Effector memory CD4-positive, alpha-beta T cell (primary cell): ENCODE measurements around the gene DGCR2.
"Not testable (repeated sequence)": the region's sequence is repeated elsewhere in the genome, so short reads cannot be mapped to it uniquely, and the experiment has no call there.

Experiments
- DNase-seq, 3 donors: peaks; one replicate each; pipeline ENCODE4 v3.0.0-alpha.2; 2020
- H3K27ac ChIP-seq: 2 replicates; pipeline ENCODE4 v1.7.0; 2013; ENCODE audit warnings: mild to moderate bottlenecking, low read length, moderate library complexity; ENCODE audit not compliant: insufficient read depth, poor library complexity, severe bottlenecking
- H3K27me3 ChIP-seq: replicated peaks from 2 replicates; pipeline ENCODE4 v1.7.0; 2013; ENCODE audit warnings: mild to moderate bottlenecking, low read length; ENCODE audit not compliant: insufficient read depth, control insufficient read depth, poor library complexity, severe bottlenecking
- H3K36me3 ChIP-seq: 2 replicates; pipeline ENCODE4 v1.7.0; 2013; ENCODE audit warnings: mild to moderate bottlenecking, low read length, moderate library complexity; ENCODE audit not compliant: control insufficient read depth, insufficient read depth
- H3K4me1 ChIP-seq: 2 replicates; pipeline ENCODE4 v1.7.0; 2013; ENCODE audit warnings: low read length, mild to moderate bottlenecking; ENCODE audit not compliant: control insufficient read depth, insufficient read depth, poor library complexity, severe bottlenecking
- H3K4me3 ChIP-seq: 2 replicates; pipeline ENCODE4 v1.7.0; 2013; ENCODE audit warnings: low read length, low read depth, mild to moderate bottlenecking; ENCODE audit not compliant: insufficient read depth, poor library complexity, severe bottlenecking
- H3K9me3 ChIP-seq: 2 replicates; pipeline ENCODE4 v1.7.0; 2013; ENCODE audit warnings: mild to moderate bottlenecking, low read length, moderate library complexity; ENCODE audit not compliant: control insufficient read depth

Gene DGCR2

GRCh38 chr22:19032156-19032785, 89.9 kb downstream of the DGCR2 start:
- H3K9me3 ChIP-seq, H3K36me3 ChIP-seq, H3K4me3 ChIP-seq, H3K4me1 ChIP-seq, H3K27ac ChIP-seq, H3K27me3 ChIP-seq, DNase-seq: not testable (repeated sequence)

GRCh38 chr22:19030889-19031252, 91.3 kb downstream of the DGCR2 start:
- not testable (repeated sequence) for DNase-seq, H3K4me3 ChIP-seq, H3K4me1 ChIP-seq, H3K36me3 ChIP-seq, H3K27ac ChIP-seq, H3K9me3 ChIP-seq, H3K27me3 ChIP-seq

DNA sequence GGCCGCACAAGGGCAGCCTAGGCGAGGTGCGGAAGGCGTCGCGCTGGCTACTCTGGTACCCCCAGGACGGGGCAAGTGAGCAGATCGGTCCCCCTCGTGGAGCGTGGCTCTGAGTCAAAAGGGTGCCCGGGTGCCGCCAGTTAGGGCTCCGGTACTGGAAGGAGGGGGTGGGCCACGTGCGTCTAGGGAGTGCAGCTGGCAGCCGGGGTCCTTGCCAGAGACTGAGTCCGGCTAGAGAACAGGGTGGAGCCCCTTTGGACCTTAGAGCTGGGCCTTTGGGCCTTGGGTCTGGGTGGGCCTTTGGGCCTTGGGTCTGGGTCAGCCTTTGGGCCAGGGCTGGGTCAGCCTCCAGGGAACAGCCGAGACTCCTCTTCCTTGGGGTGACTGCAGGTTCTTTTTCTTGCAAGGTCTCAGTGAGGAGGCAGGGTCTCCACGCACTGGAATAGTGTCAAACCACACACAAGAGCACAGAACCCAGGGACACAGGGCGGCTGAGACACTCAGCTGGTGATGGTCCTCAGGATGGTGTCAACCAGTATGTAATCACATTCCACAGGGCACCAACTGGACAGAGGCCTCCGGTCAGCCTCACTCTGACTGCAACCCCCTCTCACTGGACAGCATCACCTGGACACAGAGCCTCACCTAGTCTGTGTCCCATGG, 91.9 kb downstream of the DGCR2 start:
- H3K9me3 ChIP-seq, DNase-seq, H3K27me3 ChIP-seq, H3K27ac ChIP-seq, H3K4me1 ChIP-seq, H3K36me3 ChIP-seq, H3K4me3 ChIP-seq: not testable (repeated sequence)

DNA sequence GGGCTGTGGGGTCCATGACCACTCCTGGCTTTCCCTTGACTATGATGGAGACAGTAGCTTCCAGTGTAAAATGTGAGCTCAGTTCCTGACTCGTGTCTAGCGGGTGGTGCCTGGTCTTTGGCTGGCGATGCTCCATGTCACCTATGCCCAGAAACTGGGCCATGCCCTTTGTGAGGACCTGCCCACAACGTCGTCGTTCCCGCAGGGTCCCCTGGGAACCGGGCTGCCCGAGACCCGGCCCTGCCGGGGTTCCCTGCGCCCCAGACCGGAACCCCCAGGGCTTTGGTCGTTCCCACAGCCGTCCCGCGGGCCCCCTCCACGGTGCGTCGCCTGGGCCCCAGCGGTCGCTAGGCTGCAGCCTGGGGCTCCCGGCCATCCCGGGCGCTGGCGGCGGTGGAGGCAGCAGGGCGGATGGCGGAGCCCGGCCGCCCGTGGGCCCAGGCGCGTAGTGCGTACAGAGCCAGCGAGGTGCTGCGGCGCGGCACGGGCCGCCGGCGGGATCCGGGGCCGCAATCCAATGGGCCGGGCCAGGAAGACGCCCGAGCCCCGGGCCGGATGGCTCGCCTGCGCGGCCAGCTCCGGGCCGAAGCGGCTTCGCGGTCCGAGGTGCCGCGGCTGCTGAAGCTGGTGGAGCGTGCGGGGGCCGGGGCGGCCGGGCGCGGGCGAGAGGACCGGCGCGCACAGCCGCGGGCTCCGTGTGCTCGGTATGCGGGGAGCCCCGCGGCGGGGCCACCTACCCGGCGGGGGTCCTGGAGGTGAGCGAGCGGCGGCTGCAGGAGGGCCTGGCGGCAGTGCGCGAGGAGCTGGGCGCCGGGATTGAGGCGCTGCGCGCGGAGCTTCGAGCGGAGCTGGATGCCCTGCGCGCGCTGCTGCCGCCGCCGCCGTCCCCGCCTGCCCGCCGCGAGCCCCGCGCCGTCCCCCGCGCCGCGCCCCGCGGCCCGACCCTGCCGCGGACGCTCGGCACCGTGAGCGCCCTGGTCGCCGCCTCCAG, 92.8 kb downstream of the DGCR2 start:
- H3K27me3 ChIP-seq, H3K4me1 ChIP-seq, H3K27ac ChIP-seq, H3K9me3 ChIP-seq, DNase-seq, H3K4me3 ChIP-seq, H3K36me3 ChIP-seq: not testable (repeated sequence)

DNA sequence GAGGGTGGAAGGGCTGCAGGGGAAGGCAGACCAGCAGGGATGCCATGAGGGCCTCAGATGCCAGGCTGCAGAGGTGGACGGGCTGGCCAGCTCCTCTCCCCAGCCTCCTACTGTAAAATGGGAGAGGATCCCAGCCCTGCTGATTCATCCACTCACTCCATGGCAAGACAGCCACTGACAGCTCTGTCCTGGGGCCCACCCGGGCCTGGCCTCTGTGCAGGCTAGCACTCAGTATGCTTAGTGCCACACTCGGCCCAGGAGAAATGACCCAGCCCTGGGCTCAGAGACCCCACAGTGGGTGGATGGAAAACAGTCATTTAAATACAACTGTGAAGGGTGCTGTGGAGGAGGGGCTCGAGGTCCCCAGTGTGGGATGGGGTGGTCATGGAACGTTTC, 94.2 kb downstream of the DGCR2 start:
- H3K36me3 ChIP-seq, H3K9me3 ChIP-seq, H3K4me3 ChIP-seq, H3K27ac ChIP-seq, H3K4me1 ChIP-seq, H3K27me3 ChIP-seq, DNase-seq: not testable (repeated sequence)

- H3K36me3 ChIP-seq, DNase-seq, H3K9me3 ChIP-seq, H3K4me3 ChIP-seq, H3K4me1 ChIP-seq, H3K27me3 ChIP-seq, H3K27ac ChIP-seq: not testable (repeated sequence)
Measured at GRCh38 chr22:19027371-19028059, 94.7 kb downstream of the DGCR2 start.

- not testable (repeated sequence) for H3K9me3 ChIP-seq
Measured at GRCh38 chr22:19026080-19026479, 96.1 kb downstream of the DGCR2 start.

GRCh38 chr22:19024956-19025489, 97.2 kb downstream of the DGCR2 start:
- not testable (repeated sequence) for H3K27me3 ChIP-seq

More at GRCh38 chr22:19026080-19026479, 96.1 kb downstream of the DGCR2 start:
- H3K36me3 ChIP-seq, H3K4me1 ChIP-seq, H3K4me3 ChIP-seq, H3K27me3 ChIP-seq, H3K27ac ChIP-seq, DNase-seq: not testable (repeated sequence)

GRCh38 chr22:19023931-19024330, 98.3 kb downstream of the DGCR2 start:
- not testable (repeated sequence) for H3K4me1 ChIP-seq, DNase-seq, H3K36me3 ChIP-seq, H3K27me3 ChIP-seq, H3K27ac ChIP-seq, H3K4me3 ChIP-seq, H3K9me3 ChIP-seq

More at GRCh38 chr22:19024956-19025489, 97.2 kb downstream of the DGCR2 start:
- not testable (repeated sequence) for H3K9me3 ChIP-seq, H3K27ac ChIP-seq, H3K4me1 ChIP-seq, H3K36me3 ChIP-seq, DNase-seq, H3K4me3 ChIP-seq
